ENCODE measurements around the gene FAM25G. TPM values are rescaled to one million over a fixed set of nuclear protein-coding genes. Genes with fewer than 3 reads are reported as not detected.

FAM25G gene
- polyA plus RNA-seq, 1 of the 3 experiments (the other 2 are of a cell fraction): not detected

GRCh38 chr10:47447705-47448104 lies 43.8 kb downstream of the FAM25G start:
- H3K9me3 ChIP-seq: 0 out of 2 replicates have a peak, but pooled peaks cover 4% of the 10 kb centered on the region
- H3K27ac ChIP-seq (ENCODE audit: low read depth in 2 of 2, low read length in 1 of 2): no peak overlapping the region
- H3K4me2 ChIP-seq: no peak overlapping the region
- CTCF ChIA-PET: no interaction called here
- H3K36me3 ChIP-seq (replicated peaks in 1 of 2; ENCODE audit: control insufficient read depth in 1 of 2, insufficient read depth in 2 of 2, low read length in 1 of 2): no peaks in the 10 kb centered on the region
- no peaks in the 10 kb centered on the region for H3K79me2 ChIP-seq (ENCODE audit: insufficient read depth)
- H3K9me2 ChIP-seq: no peaks in the 10 kb centered on the region
- TF ChIP-seq, protein P1, sequence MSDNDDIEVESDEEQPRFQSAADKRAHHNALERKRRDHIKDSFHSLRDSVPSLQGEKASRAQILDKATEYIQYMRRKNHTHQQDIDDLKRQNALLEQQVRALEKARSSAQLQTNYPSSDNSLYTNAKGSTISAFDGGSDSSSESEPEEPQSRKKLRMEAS (IDR thresholded peaks at IDR 0.05; ENCODE audit: low read depth): no peak
- no peak for TF ChIP-seq MXI1 (IDR thresholded peaks at IDR 0.05; ENCODE audit: low read depth, low read length)
- no peak for TF ChIP-seq FOXJ3 (CRISPR knock-in tag; IDR thresholded peaks at IDR 0.05)
- TF ChIP-seq, protein P2, sequence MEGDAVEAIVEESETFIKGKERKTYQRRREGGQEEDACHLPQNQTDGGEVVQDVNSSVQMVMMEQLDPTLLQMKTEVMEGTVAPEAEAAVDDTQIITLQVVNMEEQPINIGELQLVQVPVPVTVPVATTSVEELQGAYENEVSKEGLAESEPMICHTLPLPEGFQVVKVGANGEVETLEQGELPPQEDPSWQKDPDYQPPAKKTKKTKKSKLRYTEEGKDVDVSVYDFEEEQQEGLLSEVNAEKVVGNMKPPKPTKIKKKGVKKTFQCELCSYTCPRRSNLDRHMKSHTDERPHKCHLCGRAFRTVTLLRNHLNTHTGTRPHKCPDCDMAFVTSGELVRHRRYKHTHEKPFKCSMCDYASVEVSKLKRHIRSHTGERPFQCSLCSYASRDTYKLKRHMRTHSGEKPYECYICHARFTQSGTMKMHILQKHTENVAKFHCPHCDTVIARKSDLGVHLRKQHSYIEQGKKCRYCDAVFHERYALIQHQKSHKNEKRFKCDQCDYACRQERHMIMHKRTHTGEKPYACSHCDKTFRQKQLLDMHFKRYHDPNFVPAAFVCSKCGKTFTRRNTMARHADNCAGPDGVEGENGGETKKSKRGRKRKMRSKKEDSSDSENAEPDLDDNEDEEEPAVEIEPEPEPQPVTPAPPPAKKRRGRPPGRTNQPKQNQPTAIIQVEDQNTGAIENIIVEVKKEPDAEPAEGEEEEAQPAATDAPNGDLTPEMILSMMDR (IDR thresholded peaks at IDR 0.05): no peak
- no peak for TF ChIP-seq REST (IDR thresholded peaks at IDR 0.05; ENCODE audit: low read depth, low read length)
- no peak for TF ChIP-seq FOXM1 (IDR thresholded peaks at IDR 0.05; ENCODE audit: low read depth)
- TF ChIP-seq EP300 (IDR thresholded peaks at IDR 0.05; ENCODE audit: borderline replicate concordance in 1 of 2, low read depth in 1 of 2, low read length in 1 of 2): no peak
- TF ChIP-seq POLR2AphosphoS5 (IDR thresholded peaks at IDR 0.05; ENCODE audit: low read depth, low read length): no peak
- no peak for TF ChIP-seq TAF1 (IDR thresholded peaks at IDR 0.05; ENCODE audit: borderline replicate concordance, low read depth, low read length)
- no peak for TF ChIP-seq RFX5 (IDR thresholded peaks at IDR 0.05; ENCODE audit: low read length)
- no peak for DNase-seq
- no peaks in the 10 kb centered on the region for H4K20me1 ChIP-seq (ENCODE audit: insufficient read depth)
- 41% methylated on average over 2 of the region's 3 CpGs for WGBS (ENCODE audit: low lambda C conversion rate)
- H2AFZ ChIP-seq (ENCODE audit: low read depth): no peak overlapping the region
- H3K4me1 ChIP-seq (ENCODE audit: control insufficient read depth in 1 of 2, insufficient read depth in 2 of 2, low read depth in 1 of 2, low read length in 1 of 2): peaks cover 0 to 8% of the 10 kb centered on the region in 2 experiments; a peak in 1 of 4 replicates
- H3F3A ChIP-seq (replicated peaks; ENCODE audit: insufficient read depth): no peaks in the 10 kb centered on the region
- no peak overlapping the region for H3K9ac ChIP-seq
- no peak overlapping the region for H3K4me3 ChIP-seq (ENCODE audit: low read depth in 2 of 2, low read length in 1 of 2)
- POLR2A ChIA-PET: no interaction called here
- no peaks in the 10 kb centered on the region for H3K27me3 ChIP-seq (ENCODE audit: insufficient read depth)

- DNase-seq: no peak
- 0 out of 2 replicates have a peak, but pooled peaks cover 4% of the 10 kb centered on the region for H3K9me3 ChIP-seq
- POLR2A ChIA-PET: no interaction called here
- H4K20me1 ChIP-seq (ENCODE audit: insufficient read depth): no peaks in the 10 kb centered on the region
- no peak overlapping the region for H3K27ac ChIP-seq (ENCODE audit: low read depth in 2 of 2, low read length in 1 of 2)
- H3K4me1 ChIP-seq (ENCODE audit: control insufficient read depth in 1 of 2, insufficient read depth in 2 of 2, low read depth in 1 of 2, low read length in 1 of 2): peaks cover 0 to 6% of the 10 kb centered on the region in 2 experiments; a peak in 1 of 4 replicates
- H3K9me2 ChIP-seq: no peaks in the 10 kb centered on the region
- H3K27me3 ChIP-seq (ENCODE audit: insufficient read depth): no peaks in the 10 kb centered on the region
- no peak overlapping the region for H2AFZ ChIP-seq (ENCODE audit: low read depth)
- no peak overlapping the region for H3K4me2 ChIP-seq
- WGBS (ENCODE audit: low lambda C conversion rate): 0% methylated on average over 1 of the region's 4 CpGs
- no peaks in the 10 kb centered on the region for H3K36me3 ChIP-seq (replicated peaks in 1 of 2; ENCODE audit: control insufficient read depth in 1 of 2, insufficient read depth in 2 of 2, low read length in 1 of 2)
- no peaks in the 10 kb centered on the region for H3F3A ChIP-seq (replicated peaks; ENCODE audit: insufficient read depth)
- H3K9ac ChIP-seq: no peak overlapping the region
- H3K79me2 ChIP-seq (ENCODE audit: insufficient read depth): no peaks in the 10 kb centered on the region
- CTCF ChIA-PET: interaction anchor here (0.6 kb wide), 1 partner anchor 76 kb away, joined by 3 read pairs; no protein-coding TSS in a partner anchor
- no peak overlapping the region for H3K4me3 ChIP-seq (ENCODE audit: low read depth in 2 of 2, low read length in 1 of 2)
- TF ChIP-seq NFIC (IDR thresholded peaks at IDR 0.05; ENCODE audit: borderline replicate concordance): no peak
- TF ChIP-seq, protein P3, sequence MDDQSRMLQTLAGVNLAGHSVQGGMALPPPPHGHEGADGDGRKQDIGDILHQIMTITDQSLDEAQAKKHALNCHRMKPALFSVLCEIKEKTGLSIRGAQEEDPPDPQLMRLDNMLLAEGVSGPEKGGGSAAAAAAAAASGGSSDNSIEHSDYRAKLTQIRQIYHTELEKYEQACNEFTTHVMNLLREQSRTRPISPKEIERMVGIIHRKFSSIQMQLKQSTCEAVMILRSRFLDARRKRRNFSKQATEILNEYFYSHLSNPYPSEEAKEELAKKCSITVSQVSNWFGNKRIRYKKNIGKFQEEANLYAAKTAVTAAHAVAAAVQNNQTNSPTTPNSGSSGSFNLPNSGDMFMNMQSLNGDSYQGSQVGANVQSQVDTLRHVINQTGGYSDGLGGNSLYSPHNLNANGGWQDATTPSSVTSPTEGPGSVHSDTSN (IDR thresholded peaks at IDR 0.05): no peak
- TF ChIP-seq MXI1 (IDR thresholded peaks at IDR 0.05; ENCODE audit: low read depth, low read length): no peak
- no peak for TF ChIP-seq RXRA (IDR thresholded peaks at IDR 0.05; ENCODE audit: borderline replicate concordance, low read depth)
- TF ChIP-seq GATA2 (CRISPR knock-in tag; IDR thresholded peaks at IDR 0.05): no peak
- TF ChIP-seq, protein P4, sequence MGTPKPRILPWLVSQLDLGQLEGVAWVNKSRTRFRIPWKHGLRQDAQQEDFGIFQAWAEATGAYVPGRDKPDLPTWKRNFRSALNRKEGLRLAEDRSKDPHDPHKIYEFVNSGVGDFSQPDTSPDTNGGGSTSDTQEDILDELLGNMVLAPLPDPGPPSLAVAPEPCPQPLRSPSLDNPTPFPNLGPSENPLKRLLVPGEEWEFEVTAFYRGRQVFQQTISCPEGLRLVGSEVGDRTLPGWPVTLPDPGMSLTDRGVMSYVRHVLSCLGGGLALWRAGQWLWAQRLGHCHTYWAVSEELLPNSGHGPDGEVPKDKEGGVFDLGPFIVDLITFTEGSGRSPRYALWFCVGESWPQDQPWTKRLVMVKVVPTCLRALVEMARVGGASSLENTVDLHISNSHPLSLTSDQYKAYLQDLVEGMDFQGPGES (IDR thresholded peaks at IDR 0.05; ENCODE audit: low read depth, low read length): no peak
- no peak for TF ChIP-seq ELF1 (IDR thresholded peaks at IDR 0.05)
- TF ChIP-seq, protein P5, sequence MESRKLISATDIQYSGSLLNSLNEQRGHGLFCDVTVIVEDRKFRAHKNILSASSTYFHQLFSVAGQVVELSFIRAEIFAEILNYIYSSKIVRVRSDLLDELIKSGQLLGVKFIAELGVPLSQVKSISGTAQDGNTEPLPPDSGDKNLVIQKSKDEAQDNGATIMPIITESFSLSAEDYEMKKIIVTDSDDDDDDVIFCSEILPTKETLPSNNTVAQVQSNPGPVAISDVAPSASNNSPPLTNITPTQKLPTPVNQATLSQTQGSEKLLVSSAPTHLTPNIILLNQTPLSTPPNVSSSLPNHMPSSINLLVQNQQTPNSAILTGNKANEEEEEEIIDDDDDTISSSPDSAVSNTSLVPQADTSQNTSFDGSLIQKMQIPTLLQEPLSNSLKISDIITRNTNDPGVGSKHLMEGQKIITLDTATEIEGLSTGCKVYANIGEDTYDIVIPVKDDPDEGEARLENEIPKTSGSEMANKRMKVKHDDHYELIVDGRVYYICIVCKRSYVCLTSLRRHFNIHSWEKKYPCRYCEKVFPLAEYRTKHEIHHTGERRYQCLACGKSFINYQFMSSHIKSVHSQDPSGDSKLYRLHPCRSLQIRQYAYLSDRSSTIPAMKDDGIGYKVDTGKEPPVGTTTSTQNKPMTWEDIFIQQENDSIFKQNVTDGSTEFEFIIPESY (IDR thresholded peaks at IDR 0.05; ENCODE audit: borderline replicate concordance, low read depth): no peak
- no peak for TF ChIP-seq NRF1 (IDR thresholded peaks at IDR 0.05; ENCODE audit: low read depth, low read length)
- TF ChIP-seq EP300 (IDR thresholded peaks at IDR 0.05; ENCODE audit: borderline replicate concordance in 1 of 2, low read depth in 1 of 2, low read length in 1 of 2): no peak
Measured at GRCh38 chr10:47447209-47447608, 44.3 kb downstream of the FAM25G start.

All from SK-N-SH (cell line).